Measurements from ENCODE around the gene EYA4.

EYA4 gene

DNA sequence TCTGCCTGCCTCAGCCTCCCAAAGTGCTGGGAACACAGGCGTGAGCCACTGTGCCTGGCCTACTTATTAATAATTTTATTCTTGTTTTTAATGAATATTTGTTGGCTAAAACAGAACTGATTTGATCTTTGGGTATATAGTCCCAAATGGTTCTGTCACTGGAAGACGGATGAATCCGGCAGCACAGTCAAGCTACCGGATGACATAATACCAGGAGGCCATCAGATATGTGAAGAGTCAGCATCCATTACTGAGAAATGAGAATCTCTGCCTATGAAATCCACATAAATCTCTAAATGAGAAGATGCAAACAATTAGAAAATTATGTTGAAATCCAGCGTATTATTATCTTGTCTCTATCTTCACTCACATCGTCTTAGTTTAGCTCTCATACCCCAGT is 263.0 kb downstream of the EYA4 start:
- Histone ChIP-seq H3K36me3 (ENCODE audit: insufficient read depth, low read length) (no peaks in the 10 kb centered on the region), H3K9ac (ENCODE audit: low read length) (no peak overlapping the region), H3K9me3 (ENCODE audit: low read length) (no peaks in the 10 kb centered on the region), H3K27ac (ENCODE audit: low read depth, low read length) (no peak overlapping the region), H3K4me1 (ENCODE audit: insufficient read depth, low read length) (peaks cover 14% of the 10 kb centered on the region), H3K27me3 (ENCODE audit: control insufficient read depth in 1 of 2, insufficient read depth in 2 of 2, low read length in 2 of 2) (no peaks in the 10 kb centered on the region), H3K4me3 (ENCODE audit: low read depth in 1 of 2, low read length in 2 of 2) (no peak overlapping the region)

DNA sequence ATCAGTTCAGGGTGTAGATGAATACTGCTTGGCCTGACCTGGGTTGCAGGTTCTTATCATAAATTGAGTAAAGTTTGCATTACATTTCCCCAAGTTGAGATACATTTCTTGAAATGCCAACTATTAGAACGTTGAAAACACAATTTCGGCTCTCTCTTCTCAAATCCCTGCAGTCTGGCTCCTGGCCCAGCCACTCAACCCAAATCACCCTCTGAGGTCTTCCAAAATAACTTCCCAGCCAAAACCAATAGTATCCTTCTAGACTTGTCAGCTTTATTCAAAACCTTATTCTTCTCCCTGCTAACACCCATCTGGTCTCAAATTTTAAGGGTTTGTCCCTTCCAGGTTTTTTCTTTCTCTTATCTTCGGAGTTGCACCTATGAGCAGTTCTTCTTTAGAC is 263.6 kb downstream of the EYA4 start:
- Histone ChIP-seq H3K27ac (ENCODE audit: low read depth, low read length) (no peak overlapping the region), H3K9ac (ENCODE audit: low read length) (no peak overlapping the region), H3K4me1 (ENCODE audit: insufficient read depth, low read length) (peaks cover 14% of the 10 kb centered on the region), H3K4me3 (ENCODE audit: low read depth in 1 of 2, low read length in 2 of 2) (no peak overlapping the region), H3K9me3 (ENCODE audit: low read length) (no peaks in the 10 kb centered on the region), H3K36me3 (ENCODE audit: insufficient read depth, low read length) (no peaks in the 10 kb centered on the region), H3K27me3 (ENCODE audit: control insufficient read depth in 1 of 2, insufficient read depth in 2 of 2, low read length in 2 of 2) (no peaks in the 10 kb centered on the region)

DNA sequence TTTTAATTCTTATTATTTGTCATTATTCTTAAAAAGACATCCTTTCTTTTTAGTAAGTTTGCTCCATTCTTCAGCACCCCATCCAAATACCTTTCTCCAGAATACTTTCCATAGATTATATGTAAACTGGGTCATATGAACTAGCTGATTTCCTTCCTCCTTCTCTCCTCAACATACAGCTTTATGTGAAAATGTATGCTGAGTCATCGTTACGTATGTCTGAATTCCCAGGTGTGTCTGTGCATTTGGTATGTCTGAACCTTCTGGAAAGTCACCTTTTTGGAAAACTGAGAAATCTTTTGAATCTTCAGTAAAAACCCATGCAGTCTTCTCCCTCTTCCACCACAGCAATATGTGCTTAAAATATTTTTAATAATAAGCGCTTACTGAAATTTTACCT is 264.5 kb downstream of the EYA4 start:
- Histone ChIP-seq H3K36me3 (ENCODE audit: insufficient read depth, low read length) (no peaks in the 10 kb centered on the region), H3K9me3 (ENCODE audit: low read length) (no peaks in the 10 kb centered on the region), H3K27me3 (ENCODE audit: control insufficient read depth in 1 of 2, insufficient read depth in 2 of 2, low read length in 2 of 2) (no peaks in the 10 kb centered on the region), H3K9ac (ENCODE audit: low read length) (no peak overlapping the region), H3K4me3 (ENCODE audit: low read depth in 1 of 2, low read length in 2 of 2) (no peak overlapping the region), H3K4me1 (ENCODE audit: insufficient read depth, low read length) (peaks cover 14% of the 10 kb centered on the region), H3K27ac (ENCODE audit: low read depth, low read length) (no peak overlapping the region)

DNA sequence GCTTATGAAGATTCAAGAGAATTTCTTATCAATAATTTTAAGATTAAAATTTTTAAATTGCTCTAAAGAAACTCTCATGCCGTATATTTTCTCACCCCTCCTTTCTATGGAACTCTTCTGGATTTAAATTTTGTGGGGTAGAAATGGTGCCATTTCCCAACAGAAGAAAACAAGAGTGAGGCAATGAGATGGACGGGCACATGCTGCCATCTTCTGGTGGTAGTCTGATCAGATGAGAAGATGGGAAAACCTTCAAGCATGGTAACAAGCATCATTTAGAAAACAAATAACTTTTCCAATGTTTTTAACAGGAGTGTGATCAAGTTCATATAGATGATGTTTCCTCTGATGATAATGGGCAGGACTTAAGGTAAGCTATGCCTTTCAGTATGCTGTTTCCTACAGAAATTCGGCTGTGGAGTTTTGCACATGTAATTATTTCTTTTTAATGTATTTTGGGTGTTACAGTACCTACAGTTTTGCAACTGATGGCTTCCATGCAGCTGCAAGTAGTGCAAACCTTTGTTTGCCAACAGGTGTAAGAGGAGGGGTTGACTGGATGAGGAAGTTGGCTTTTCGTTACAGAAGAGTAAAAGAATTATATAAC is 271.4 kb downstream of the EYA4 start:
- no peaks in the 10 kb centered on the region for H3K9me3 ChIP-seq (ENCODE audit: low read length)
- no peaks in the 10 kb centered on the region for H3K36me3 ChIP-seq (ENCODE audit: insufficient read depth, low read length)
- H3K9ac ChIP-seq (ENCODE audit: low read length) = no peak overlapping the region
- H3K4me3 ChIP-seq (ENCODE audit: low read depth in 1 of 2, low read length in 2 of 2) = no peak overlapping the region
- no peak overlapping the region for H3K27ac ChIP-seq (ENCODE audit: low read depth, low read length)
- no peaks in the 10 kb centered on the region for H3K4me1 ChIP-seq (ENCODE audit: insufficient read depth, low read length)
- no peaks in the 10 kb centered on the region for H3K27me3 ChIP-seq (ENCODE audit: control insufficient read depth in 1 of 2, insufficient read depth in 2 of 2, low read length in 2 of 2)

DNA sequence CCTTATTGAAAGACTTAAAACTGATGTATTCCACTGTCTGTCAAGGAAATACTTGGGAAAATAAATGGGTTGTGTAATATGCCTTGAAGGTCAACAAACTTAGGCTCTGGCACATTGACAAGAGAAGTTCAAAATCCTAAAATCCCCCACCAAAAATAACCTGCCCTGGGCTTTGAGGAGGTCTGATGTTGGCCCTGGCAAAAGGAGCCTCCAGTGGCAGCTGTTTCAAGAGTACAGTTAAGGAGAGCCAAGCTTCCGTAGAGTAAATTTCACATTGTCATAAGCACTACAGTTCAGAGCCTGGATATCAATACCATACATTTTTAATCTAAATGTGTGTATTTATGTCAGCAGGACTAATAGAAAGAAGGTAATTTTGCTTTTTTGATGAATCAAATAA is 282.7 kb downstream of the EYA4 start:
- H3K9me3 ChIP-seq (ENCODE audit: low read length) = no peaks in the 10 kb centered on the region
- H3K27ac ChIP-seq (ENCODE audit: low read depth, low read length) = no peak overlapping the region
- H3K4me3 ChIP-seq (ENCODE audit: low read depth in 1 of 2, low read length in 2 of 2) = no peak overlapping the region
- no peak overlapping the region for H3K9ac ChIP-seq (ENCODE audit: low read length)
- no peaks in the 10 kb centered on the region for H3K4me1 ChIP-seq (ENCODE audit: insufficient read depth, low read length)
- no peaks in the 10 kb centered on the region for H3K27me3 ChIP-seq (ENCODE audit: control insufficient read depth in 1 of 2, insufficient read depth in 2 of 2, low read length in 2 of 2)
- H3K36me3 ChIP-seq (ENCODE audit: insufficient read depth, low read length) = no peaks in the 10 kb centered on the region

DNA sequence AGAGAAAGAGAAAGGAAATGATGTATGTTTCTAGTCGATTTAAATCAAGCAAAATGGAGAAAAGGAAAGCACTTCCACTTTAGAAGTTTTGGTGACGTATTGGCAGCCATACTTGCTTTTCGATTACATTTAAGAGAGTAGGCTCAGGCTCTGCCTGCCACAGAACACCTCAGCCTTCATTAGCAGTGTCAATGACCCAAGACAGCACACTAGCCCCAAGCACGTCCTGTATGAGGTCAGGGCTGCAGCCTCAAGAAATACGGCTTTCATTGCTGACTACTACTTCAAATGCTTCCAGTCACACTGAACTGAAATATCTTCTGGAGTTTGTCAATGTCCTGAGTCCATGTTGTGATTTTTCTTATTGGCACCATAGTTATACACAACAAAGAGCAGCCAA is 285.3 kb downstream of the EYA4 start:
- Histone ChIP-seq H3K9ac (ENCODE audit: low read length) (no peak overlapping the region), H3K4me3 (ENCODE audit: low read depth in 1 of 2, low read length in 2 of 2) (no peak overlapping the region), H3K27ac (ENCODE audit: low read depth, low read length) (no peak overlapping the region), H3K27me3 (ENCODE audit: control insufficient read depth in 1 of 2, insufficient read depth in 2 of 2, low read length in 2 of 2) (no peaks in the 10 kb centered on the region), H3K4me1 (ENCODE audit: insufficient read depth, low read length) (no peaks in the 10 kb centered on the region), H3K9me3 (ENCODE audit: low read length) (no peaks in the 10 kb centered on the region), H3K36me3 (ENCODE audit: insufficient read depth, low read length) (no peaks in the 10 kb centered on the region)

DNA sequence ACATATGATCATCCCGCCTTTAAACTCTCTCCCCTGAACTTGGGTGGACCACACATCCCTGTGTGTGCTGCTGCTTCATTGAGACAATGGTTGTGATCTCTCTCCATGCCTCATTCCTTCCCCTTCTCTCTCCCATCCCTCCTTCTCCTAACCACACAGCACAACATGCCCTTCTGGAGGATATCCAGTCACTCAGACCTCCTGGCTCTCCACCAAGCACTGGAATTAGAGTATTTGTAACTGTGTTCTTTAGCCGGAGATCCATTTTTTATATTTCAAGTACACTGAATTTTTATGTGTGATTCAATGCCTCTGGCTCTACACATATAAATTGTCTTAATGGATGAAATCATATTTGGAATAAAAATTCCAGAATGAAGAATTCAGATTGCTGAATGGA is 287.4 kb downstream of the EYA4 start:
- Histone ChIP-seq H3K27ac (ENCODE audit: low read depth, low read length) (no peak overlapping the region), H3K4me3 (ENCODE audit: low read depth in 1 of 2, low read length in 2 of 2) (no peak overlapping the region), H3K9me3 (ENCODE audit: low read length) (no peaks in the 10 kb centered on the region), H3K27me3 (ENCODE audit: control insufficient read depth in 1 of 2, insufficient read depth in 2 of 2, low read length in 2 of 2) (no peaks in the 10 kb centered on the region), H3K4me1 (ENCODE audit: insufficient read depth, low read length) (no peaks in the 10 kb centered on the region), H3K36me3 (ENCODE audit: insufficient read depth, low read length) (no peaks in the 10 kb centered on the region), H3K9ac (ENCODE audit: low read length) (no peak overlapping the region)

DNA sequence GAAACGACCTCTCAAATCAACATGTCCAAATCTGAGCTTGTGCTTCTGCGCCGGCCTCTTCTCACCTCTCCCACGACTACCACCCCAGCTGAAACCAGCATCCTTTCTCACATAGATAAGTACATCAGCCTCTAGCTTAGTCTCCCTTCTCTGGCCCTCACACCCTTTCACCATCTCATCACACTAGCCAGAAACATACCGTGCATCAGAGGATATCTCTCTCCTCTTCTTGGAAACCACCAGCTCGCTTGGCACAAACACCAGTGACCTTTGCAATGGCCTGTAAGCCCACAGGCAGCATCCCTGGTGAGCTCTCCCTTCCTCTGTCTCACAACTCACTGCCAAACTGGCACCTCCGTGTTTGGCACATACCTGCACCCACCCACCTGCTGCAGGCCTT is 291.8 kb downstream of the EYA4 start:
- Histone ChIP-seq H3K9me3 (ENCODE audit: low read length) (no peaks in the 10 kb centered on the region), H3K4me1 (ENCODE audit: insufficient read depth, low read length) (no peaks in the 10 kb centered on the region), H3K4me3 (ENCODE audit: low read depth in 1 of 2, low read length in 2 of 2) (no peak overlapping the region), H3K36me3 (ENCODE audit: insufficient read depth, low read length) (no peaks in the 10 kb centered on the region), H3K27me3 (ENCODE audit: control insufficient read depth in 1 of 2, insufficient read depth in 2 of 2, low read length in 2 of 2) (no peaks in the 10 kb centered on the region), H3K27ac (ENCODE audit: low read depth, low read length) (no peak overlapping the region), H3K9ac (ENCODE audit: low read length) (no peak overlapping the region)

DNA sequence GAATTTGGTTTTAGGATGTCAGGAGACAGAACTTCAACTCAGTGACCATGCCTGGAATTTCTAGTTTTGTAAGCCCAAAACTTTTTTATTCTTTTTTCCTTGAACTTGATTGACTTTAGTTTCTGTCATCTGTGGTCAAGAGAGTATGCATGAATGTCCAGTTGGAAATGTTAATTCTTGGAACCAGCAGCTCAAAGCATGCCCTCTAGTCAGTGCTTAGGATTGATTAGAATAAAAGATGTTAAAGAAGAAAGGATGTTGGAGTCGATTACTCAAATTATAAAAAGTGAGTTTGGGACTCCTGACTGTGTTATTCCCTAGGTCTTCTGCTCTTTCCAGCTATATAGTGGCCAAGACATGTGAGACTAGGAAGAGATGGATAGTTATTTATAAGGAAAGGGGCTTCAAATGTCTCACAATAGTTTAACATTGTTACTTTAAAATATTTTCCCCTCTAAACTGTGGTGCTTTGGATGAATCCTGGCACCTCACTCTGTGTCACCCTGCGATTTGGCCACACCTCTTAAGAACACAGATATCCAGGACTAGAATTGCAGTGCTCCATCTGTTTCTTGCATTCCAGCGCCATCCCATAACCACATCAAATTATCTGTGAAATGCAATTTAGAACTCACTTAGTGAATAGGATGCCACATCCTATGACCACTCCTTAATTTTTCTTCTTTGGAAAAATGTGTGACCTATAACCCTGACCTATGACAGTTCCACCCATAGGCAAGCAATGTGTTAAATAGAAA is 298.5 kb downstream of the EYA4 start:
- Histone ChIP-seq H3K9me3 (ENCODE audit: low read length) (no peaks in the 10 kb centered on the region), H3K36me3 (ENCODE audit: insufficient read depth, low read length) (no peaks in the 10 kb centered on the region), H3K9ac (ENCODE audit: low read length) (no peak overlapping the region), H3K27ac (ENCODE audit: low read depth, low read length) (no peak overlapping the region), H3K27me3 (ENCODE audit: control insufficient read depth in 1 of 2, insufficient read depth in 2 of 2, low read length in 2 of 2) (no peaks in the 10 kb centered on the region), H3K4me1 (ENCODE audit: insufficient read depth, low read length) (peaks cover 7% of the 10 kb centered on the region), H3K4me3 (ENCODE audit: low read depth in 1 of 2, low read length in 2 of 2) (no peak overlapping the region)

DNA sequence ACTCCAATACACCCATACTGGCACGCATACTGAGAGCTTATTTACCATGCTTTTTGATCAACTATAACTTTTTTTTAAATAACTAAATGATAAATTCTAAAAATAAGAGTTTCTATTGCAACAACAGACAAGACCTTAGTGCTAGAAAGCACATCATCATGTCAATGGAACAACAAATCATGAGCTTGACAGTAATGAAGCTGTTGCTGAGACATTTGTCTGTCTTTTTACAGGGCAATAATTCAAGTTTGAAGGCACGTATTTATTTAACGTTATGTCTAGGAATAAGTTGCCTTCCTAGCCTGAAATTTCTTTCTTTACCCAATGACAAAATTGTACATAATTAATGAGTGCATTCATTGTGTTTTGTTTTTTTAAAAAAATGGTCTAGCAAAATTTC is 299.2 kb downstream of the EYA4 start:
- Histone ChIP-seq H3K27ac (ENCODE audit: low read depth, low read length) (no peak overlapping the region), H3K4me3 (ENCODE audit: low read depth in 1 of 2, low read length in 2 of 2) (no peak overlapping the region), H3K36me3 (ENCODE audit: insufficient read depth, low read length) (no peaks in the 10 kb centered on the region), H3K9me3 (ENCODE audit: low read length) (no peaks in the 10 kb centered on the region), H3K4me1 (ENCODE audit: insufficient read depth, low read length) (peaks cover 7% of the 10 kb centered on the region), H3K9ac (ENCODE audit: low read length) (no peak overlapping the region), H3K27me3 (ENCODE audit: control insufficient read depth in 1 of 2, insufficient read depth in 2 of 2, low read length in 2 of 2) (no peaks in the 10 kb centered on the region)

DNA sequence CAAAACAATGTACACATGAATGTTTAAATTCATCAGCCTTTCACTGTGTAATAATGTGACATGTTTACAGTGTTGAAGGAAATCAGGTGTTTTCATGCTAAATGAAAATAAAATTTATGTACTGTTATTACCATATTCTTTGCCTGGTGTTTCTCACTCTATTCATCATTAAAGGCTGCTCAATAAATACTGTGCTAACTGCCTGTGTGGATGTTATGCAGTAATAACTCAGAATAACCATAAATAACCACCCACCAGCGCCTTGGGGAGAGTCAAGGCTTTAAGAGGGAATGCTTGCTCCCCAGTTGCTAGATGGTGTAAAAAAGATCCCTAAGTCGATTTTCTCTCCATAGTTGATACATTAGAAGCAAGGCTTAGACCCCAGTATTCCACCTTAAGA is 299.9 kb downstream of the EYA4 start:
- Histone ChIP-seq H3K4me1 (ENCODE audit: insufficient read depth, low read length) (peaks cover 7% of the 10 kb centered on the region), H3K27ac (ENCODE audit: low read depth, low read length) (no peak overlapping the region), H3K27me3 (ENCODE audit: control insufficient read depth in 1 of 2, insufficient read depth in 2 of 2, low read length in 2 of 2) (no peaks in the 10 kb centered on the region), H3K9ac (ENCODE audit: low read length) (no peak overlapping the region), H3K36me3 (ENCODE audit: insufficient read depth, low read length) (no peaks in the 10 kb centered on the region), H3K4me3 (ENCODE audit: low read depth in 1 of 2, low read length in 2 of 2) (no peak overlapping the region), H3K9me3 (ENCODE audit: low read length) (no peaks in the 10 kb centered on the region)

Data from muscle layer of colon (tissue), 2 donors.